Astrocyte of the spinal cord (primary cell): ENCODE results near the gene HS3ST5.
"Not testable (repeated sequence)": the region's sequence is repeated elsewhere in the genome, so short reads cannot be mapped to it uniquely, and the experiment has no call there.

Experiments
- DNase-seq: peaks from one replicate; pipeline ENCODE4 v3.0.0; 2011; ENCODE audit warnings: low read depth, low spot score
- H3K4me3 ChIP-seq: 2 replicates; pipeline ENCODE4 v1.5.1; 2011; ENCODE audit warnings: low read depth, mild to moderate bottlenecking, low read length, moderate library complexity
- CTCF ChIP-seq: IDR thresholded peaks from 2 replicates; pipeline ENCODE4 v1.5.1; 2012; ENCODE audit warnings: low read depth, mild to moderate bottlenecking, low read length, inconsistent platforms
- in situ Hi-C: cut with HindIII; loops from 2 replicates; pipeline ENCODE4 v1.10.0; 2017; ENCODE audit warnings: low sequenced_read_pairs

HS3ST5 gene

GRCh38 chr6:114218437-114219340, 124.1 kb downstream of the HS3ST5 start:
- in situ Hi-C loops = no loop called here
- no peak overlapping the region for H3K4me3 ChIP-seq
- no peak for TF ChIP-seq CTCF
- DNase-seq = peak; percentile 8

- H3K4me3 ChIP-seq, in situ Hi-C loops, DNase-seq: not testable (repeated sequence)
These were observed 124.8 kb downstream of the HS3ST5 start for GRCh38 chr6:114217996-114218395.

- TF ChIP-seq CTCF = no peak
These were observed 125.9 kb downstream of the HS3ST5 start for GRCh38 chr6:114216789-114217467.

GRCh38 chr6:114210467-114210866, 132.4 kb downstream of the HS3ST5 start:
- H3K4me3 ChIP-seq = no peak overlapping the region
- in situ Hi-C loops = no loop called here
- TF ChIP-seq CTCF = no peak
- no peak for DNase-seq

More at GRCh38 chr6:114216789-114217467, 125.9 kb downstream of the HS3ST5 start:
- no peak overlapping the region for H3K4me3 ChIP-seq
- DNase-seq = no peak
- in situ Hi-C loops = no loop called here

GRCh38 chr6:114203460-114203859, 139.4 kb downstream of the HS3ST5 start:
- TF ChIP-seq CTCF = no peak
- in situ Hi-C loops = no loop called here
- no peak overlapping the region for H3K4me3 ChIP-seq
- no peak for DNase-seq

GRCh38 chr6:114202389-114202788, 140.4 kb downstream of the HS3ST5 start:
- TF ChIP-seq CTCF = no peak

GRCh38 chr6:114200891-114201290, 141.9 kb downstream of the HS3ST5 start:
- in situ Hi-C loops = no loop called here
- TF ChIP-seq CTCF = no peak
- H3K4me3 ChIP-seq = no peak overlapping the region
- DNase-seq = no peak

More at GRCh38 chr6:114202389-114202788, 140.4 kb downstream of the HS3ST5 start:
- DNase-seq = no peak
- H3K4me3 ChIP-seq = no peak overlapping the region
- in situ Hi-C loops = no loop called here
